Germinal center (tissue), 1 donor: Measurements from ENCODE around the gene POMP.
"Not testable (repeated sequence)": the region's sequence is repeated elsewhere in the genome, so short reads cannot be mapped to it uniquely, and the experiment has no call there.

Experiments
- DNase-seq: peaks from one replicate; pipeline ENCODE4 v3.0.0; 2012; ENCODE audit warnings: mixed read lengths, low spot score

POMP gene

GRCh38 chr13:28637714-28638355, 21.1 kb upstream of the POMP start:
- DNase-seq = peak; percentile 21

- DNase-seq = no peak
These were observed 20.2 kb upstream of the POMP start for GRCh38 chr13:28638756-28639155.

- no peak for DNase-seq
These were observed 17.9 kb upstream of the POMP start for GRCh38 chr13:28640861-28641599.

- no peak for DNase-seq
These were observed 17.4 kb upstream of the POMP start for GRCh38 chr13:28641600-28641926.

- DNase-seq = no peak
These were observed 8.6 kb upstream of the POMP start for GRCh38 chr13:28650284-28650683.

GRCh38 chr13:28651810-28652401, 7.0 kb upstream of the POMP start:
- no peak for DNase-seq

- no peak for DNase-seq
These were observed 5.8 kb upstream of the POMP start for GRCh38 chr13:28653111-28653510.

- no peak for DNase-seq
These were observed 4.7 kb upstream of the POMP start for GRCh38 chr13:28654276-28654675.

- no peak for DNase-seq
These were observed 3.4 kb upstream of the POMP start for GRCh38 chr13:28655561-28655960.

GRCh38 chr13:28657784-28658538, 969 bp upstream of the POMP start:
- DNase-seq = peak; percentile 41

- peak; percentile 10 for DNase-seq
These were observed 463 bp upstream of the POMP start for GRCh38 chr13:28658539-28658795.

GRCh38 chr13:28659621-28659970, 666 bp downstream of the POMP start:
- no peak for DNase-seq

GRCh38 chr13:28666897-28667488, 8.1 kb downstream of the POMP start:
- no peak for DNase-seq

- DNase-seq = no peak
These were observed 12.3 kb downstream of the POMP start for GRCh38 chr13:28671126-28671792.

- DNase-seq = no peak
These were observed 19.9 kb downstream of the POMP start for GRCh38 chr13:28678809-28679208.

- peak; percentile 11 for DNase-seq
These were observed 20.7 kb downstream of the POMP start for GRCh38 chr13:28679628-28680027.

- DNase-seq = no peak
These were observed 21.6 kb downstream of the POMP start for GRCh38 chr13:28680541-28680940.

- DNase-seq = not testable (repeated sequence)
These were observed 24.2 kb downstream of the POMP start for GRCh38 chr13:28683169-28683568.

GRCh38 chr13:28684257-28684656, 25.3 kb downstream of the POMP start:
- DNase-seq = no peak

- DNase-seq = no peak
These were observed 26.2 kb downstream of the POMP start for GRCh38 chr13:28685114-28685513.

- no peak for DNase-seq
These were observed 27.0 kb downstream of the POMP start for GRCh38 chr13:28685892-28686291.
